ENCODE results near the gene DHX16. TPM values are rescaled to one million over a fixed set of nuclear protein-coding genes. Genes with fewer than 3 reads are reported as not detected.

DHX16 gene
- total RNA-seq, 2 experiments from 2014 or later: 44.0 to 46.8 TPM

Other genes with a start within 250 kb of the DHX16 start
- gene HLA-E, start 183.5 kb downstream of the DHX16 start, total RNA-seq: 100 to 1,000 TPM; 349 to 357 TPM
- gene GNL1, start 116.5 kb downstream of the DHX16 start, total RNA-seq: 100 to 1,000 TPM; 112 to 119 TPM
- 10 to 100 TPM; 28.5 to 30.5 TPM for gene PRR3, start 115.7 kb downstream of the DHX16 start, total RNA-seq
- gene ABCF1, start 101.6 kb downstream of the DHX16 start, total RNA-seq: 100 to 1,000 TPM; 128 to 132 TPM
- gene PPP1R10, start 55.8 kb downstream of the DHX16 start, total RNA-seq: 10 to 100 TPM; 92.9 to 98.7 TPM
- 100 to 1,000 TPM; 105 to 106 TPM for gene MRPS18B, start 55.2 kb downstream of the DHX16 start, total RNA-seq
- 1 to 10 TPM; 9.7 to 9.8 TPM for gene ATAT1, start 46.1 kb downstream of the DHX16 start, total RNA-seq
- gene C6orf136, start 25.9 kb downstream of the DHX16 start, total RNA-seq: 10 to 100 TPM; 28.1 to 32.4 TPM
- gene PPP1R18, start 13.6 kb upstream of the DHX16 start, total RNA-seq: 100 to 1,000 TPM; 146 to 149 TPM
- 10 to 100 TPM; 26.9 to 27.1 TPM for gene NRM, start 18.0 kb upstream of the DHX16 start, total RNA-seq
- gene MDC1, start 44.3 kb upstream of the DHX16 start, total RNA-seq: 10 to 100 TPM; 66.4 to 70.2 TPM
- gene TUBB, start 47.3 kb upstream of the DHX16 start, total RNA-seq: 1,000 to 10,000 TPM; 1,549 to 1,571 TPM
- gene FLOT1, start 69.7 kb upstream of the DHX16 start, total RNA-seq: 100 to 1,000 TPM; 178 to 186 TPM
- gene IER3, start 71.5 kb upstream of the DHX16 start, total RNA-seq: 100 to 1,000 TPM; 312 to 322 TPM
- 1 to 10 TPM; 8.6 to 8.7 TPM for gene DDR1, start 211.5 kb upstream of the DHX16 start, total RNA-seq
- gene GTF2H4, start 235.2 kb upstream of the DHX16 start, total RNA-seq: 10 to 100 TPM; 47.0 to 51.3 TPM
- gene VARS2, start 241.2 kb upstream of the DHX16 start, total RNA-seq: 10 to 100 TPM; 80.1 to 88.6 TPM

Data from activated CD8-positive, alpha-beta memory T cell treated with anti-CD3 and anti-CD28 coated beads for 36 hours (primary cell).